Ovary (tissue), 9 donors: ENCODE data around the gene OCA2. TPM values are rescaled to one million over a fixed set of nuclear protein-coding genes. Genes with fewer than 3 reads are reported as not detected.

Source experiments
- DNase-seq, 5 donors: peaks; one replicate each; pipeline ENCODE4 v3.0.0-alpha.2; 2019 to 2020
- H3K27ac ChIP-seq, 2 donors: fragments of 200-600 bp; one replicate each; pipeline versions ENCODE4 v1.5.1 to v1.8.0; 2019 to 2022
- H3K27me3 ChIP-seq: fragments of 200-600 bp; one replicate; pipeline ENCODE4 v1.8.0; 2022
- H3K36me3 ChIP-seq: fragments of 200-600 bp; sonication (generic); one replicate; pipeline ENCODE4 v1.5.1; 2019
- H3K4me1 ChIP-seq: one replicate; pipeline ENCODE4 v1.8.1; 2013; ENCODE audit warnings: mild to moderate bottlenecking, moderate library complexity; ENCODE audit not compliant: insufficient read depth
- H3K4me3 ChIP-seq: fragments of 200-600 bp; sonication (generic); one replicate; pipeline ENCODE4 v1.5.1; 2017
- H3K9me3 ChIP-seq, 2 donors: fragments of 200-600 bp in 1 of 2; sonication (generic) in 1 of 2; one replicate each; pipeline versions ENCODE4 v1.5.1 to v1.8.1; 2013 to 2019; ENCODE audit warnings: mild to moderate bottlenecking in 1 of 2, moderate library complexity in 1 of 2
- CTCF ChIP-seq, 3 donors: fragments of 450-650 bp in 2 of 3; fragments of 200-600 bp in 1 of 3; IDR thresholded peaks; one replicate each; pipeline versions ENCODE4 v1.5.1 to v1.8.0; 2016 to 2022; ENCODE audit warnings: antibody characterized with exemption in 3 of 3, mild to moderate bottlenecking in 1 of 3
- EP300 ChIP-seq: sonication (generic); formaldehyde crosslinking; IDR thresholded peaks from one replicate; pipeline ENCODE4 v1.6.1; 2017; ENCODE audit warnings: antibody characterized with exemption
- POLR2A ChIP-seq: fragments of 450-650 bp; IDR thresholded peaks from one replicate; pipeline ENCODE4 v1.6.1; 2017; ENCODE audit warnings: antibody characterized with exemption, mild to moderate bottlenecking, moderate library complexity
- WGBS, 3 donors: extraction: QIAGEN DNeasy Blood & Tissue Kit in 1 of 3; methylation state at CpG; one replicate each; pipeline versions ENCODE4 v1.1.5 to v1.1.7; 2013 to 2017; 5-methylcytosine and 5-hydroxymethylcytosine counted together
- intact Hi-C, 4 donors: fragments of 100-400 bp; cut with DNase I; formaldehyde crosslinking; loops; one replicate each; pipeline versions ENCODE4 v1.11.0 to v1.15.1; 2022 to 2023
- polyA plus RNA-seq, 2 donors: library from polyadenylated mRNA; stranded (reverse); fragments of 200-250 nt in 1 of 2; fragments of 350-450 nt in 1 of 2; fragmentation: Illumina TruSeq in 1 of 2; extraction: RNeasy Lipid Tissue Mini Kit (QIAGEN cat#74804) in 1 of 2; gene quantifications; one replicate each; pipeline ENCODE4 v1.2.3, GENCODE V29; 2013 to 2014
- total RNA-seq, 7 donors: library from RNA; depleted of rRNA in 2 of 7; stranded (reverse); fragments of >200 nt in 2 of 7; fragmentation: NEBNext Ultra II Directional in 3 of 7; extraction: Animal tissue kit (Norgen Biotek cat#: 25700) in 3 of 7; gene quantifications; one replicate each; pipeline versions ENCODE4 v1.1.0 to v1.2.4, GENCODE V29; 2016 to 2023
- donor health status: DM: no; HTN: no; CAD: no; lungs with moderate emphysema.
- donor health status: DM: no; HTN: no; CAD: no.
- donor health status: Bipolar disorder and iron deficiency.
- donor health status: DM: yes; HTN: yes; CAD: no.
- donor health status: DM: no; HTN: no; CAD: no.
- donor health status: DM: yes; HTN: yes; CAD: no.

Gene OCA2
- total and polyA plus RNA-seq, 9 donors, result 0.31 to 3.5 (median 0.68) TPM; not detected in 1

DNA sequence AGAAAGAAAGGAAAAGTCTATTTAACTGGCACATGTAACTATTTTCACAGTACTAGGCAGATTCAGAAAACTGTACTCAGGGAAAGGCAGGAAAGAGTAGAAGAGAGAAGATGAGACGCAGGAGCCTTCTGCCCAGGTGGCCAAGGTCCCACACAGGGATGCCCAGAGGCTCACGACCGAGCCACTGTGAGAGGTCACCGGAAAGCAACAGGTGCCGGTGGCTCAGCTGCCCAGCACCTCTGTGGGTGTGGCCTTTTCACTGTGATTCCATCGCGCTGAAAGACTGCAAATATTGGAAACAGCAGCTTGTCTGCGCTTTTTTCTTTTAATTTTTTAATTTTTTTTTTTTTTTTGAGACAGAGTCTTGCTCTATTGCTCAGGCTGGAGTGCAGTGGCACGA lies 226.8 kb downstream of the OCA2 start:
- Histone ChIP-seq H3K9me3 (no peaks in the 10 kb centered on the region), H3K4me3 (no peak overlapping the region), H3K27ac (no peak overlapping the region), H3K36me3 (no peaks in the 10 kb centered on the region), H3K27me3 (no peaks in the 10 kb centered on the region), H3K4me1 (no peaks in the 10 kb centered on the region)
- WGBS, 3 donors, result 88 to 93% (median 90%) methylated on average over 9 of the region's 9 CpGs
- TF ChIP-seq EP300 (no peak), CTCF (IDR thresholded peaks at IDR 0.05) (no peak), POLR2A (no peak)
- DNase-seq, result no peak
- intact Hi-C loops, result no loop called here

- WGBS, 3 donors, result 76 to 78% (median 77%) methylated on average over 5 of the region's 5 CpGs
- TF ChIP-seq CTCF (IDR thresholded peaks at IDR 0.05) (no peak), EP300 (no peak), POLR2A (no peak)
- H3K4me3 ChIP-seq, result no peak overlapping the region
- intact Hi-C loops, result no loop called here
- no peak for DNase-seq
- no peaks in the 10 kb centered on the region for H3K27me3 ChIP-seq
- no peaks in the 10 kb centered on the region for H3K4me1 ChIP-seq
- no peak overlapping the region for H3K27ac ChIP-seq
- H3K9me3 ChIP-seq, result no peaks in the 10 kb centered on the region
- H3K36me3 ChIP-seq, result no peaks in the 10 kb centered on the region
Observed at GRCh38 chr15:27871902-27872260, 227.2 kb downstream of the OCA2 start.

DNA sequence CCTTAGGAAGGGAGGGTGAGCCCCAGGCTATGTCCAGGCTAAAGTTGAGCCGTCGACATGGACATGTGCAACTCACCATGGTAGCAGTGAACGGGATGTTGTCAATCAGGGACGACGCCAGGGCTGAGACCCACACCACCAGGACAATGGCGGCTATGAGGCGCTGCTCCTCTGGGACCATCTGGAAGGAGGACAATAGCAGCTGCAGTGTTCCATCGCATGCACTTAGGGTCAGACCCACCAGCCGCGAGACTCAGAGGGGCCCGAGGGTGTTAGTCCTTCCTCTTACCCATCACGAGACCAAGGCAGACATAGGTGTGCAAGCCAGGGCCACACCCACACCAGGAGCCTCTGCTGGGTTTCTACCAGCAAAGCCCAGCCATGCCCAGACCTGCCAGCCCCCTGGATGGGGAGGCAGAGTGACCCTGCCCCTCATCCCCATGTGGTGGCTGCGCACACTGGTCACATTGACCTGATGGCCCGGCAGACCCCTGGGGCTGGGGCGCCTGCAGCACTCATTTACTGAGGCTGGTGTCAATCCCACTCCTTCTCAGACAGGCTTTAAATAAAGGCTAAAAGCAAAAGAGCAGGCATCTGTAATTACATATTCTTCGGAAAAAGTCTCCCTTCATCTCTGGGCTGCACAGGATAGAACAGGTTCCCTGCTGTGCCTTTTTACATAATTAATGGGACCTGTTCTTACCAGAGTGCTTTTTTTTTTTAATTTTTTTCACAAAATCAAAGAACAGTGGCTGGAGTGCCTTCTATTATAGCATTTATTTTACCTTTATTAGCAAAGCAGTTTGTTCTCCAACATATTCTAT lies 227.8 kb downstream of the OCA2 start:
- no peaks in the 10 kb centered on the region for H3K27me3 ChIP-seq
- no peak overlapping the region for H3K4me3 ChIP-seq
- DNase-seq, result no peak
- no peak overlapping the region for H3K27ac ChIP-seq
- H3K9me3 ChIP-seq, result no peaks in the 10 kb centered on the region
- H3K36me3 ChIP-seq, result no peaks in the 10 kb centered on the region
- WGBS, 3 donors, result 83 to 87% (median 85%) methylated on average over 15 to 16 of the region's 16 CpGs
- intact Hi-C loops, result no loop called here
- TF ChIP-seq CTCF (IDR thresholded peaks at IDR 0.05) (no peak), POLR2A (no peak), EP300 (no peak)
- no peaks in the 10 kb centered on the region for H3K4me1 ChIP-seq

GRCh38 chr15:27870320-27870719 lies 228.8 kb downstream of the OCA2 start:
- no peak overlapping the region for H3K4me3 ChIP-seq
- no peaks in the 10 kb centered on the region for H3K27me3 ChIP-seq
- WGBS, 3 donors, result 76 to 81% (median 79%) methylated on average over 6 of the region's 6 CpGs
- intact Hi-C loops, result no loop called here
- DNase-seq, result no peak
- H3K9me3 ChIP-seq, result no peaks in the 10 kb centered on the region
- no peak overlapping the region for H3K27ac ChIP-seq
- H3K4me1 ChIP-seq, result no peaks in the 10 kb centered on the region
- TF ChIP-seq POLR2A, result no peak
- TF ChIP-seq CTCF (IDR thresholded peaks at IDR 0.05), result no peak
- TF ChIP-seq EP300, result no peak
- no peaks in the 10 kb centered on the region for H3K36me3 ChIP-seq
